ENCODE data around the gene CPNE6. TPM values are rescaled to one million over a fixed set of nuclear protein-coding genes. Genes with fewer than 3 reads are reported as not detected.
A peak's percentile ranks its signal among the peaks of the same experiment; 100 is the strongest.

Gene CPNE6
- total and polyA plus RNA-seq, 4 experiments from 2014 or later: 0.04 TPM; not detected in 3

- intact Hi-C loops (cut with micrococcal nuclease): loop anchor here (1.0 kb wide), 5 partner anchors 18 to 94 kb away; partner anchors contain the start of gene IRF9
- Mint-ChIP-seq H3K27ac (peak overlapping the region; percentile 82 to 96 (median 95)), H3K27me3 (no peaks in the 10 kb centered on the region), H3K4me3 (peak overlapping the region in 4 of 8 donors; percentile 30 to 64 (median 44)), H3K4me1 (peaks cover 6 to 15% (median 12%) of the 10 kb centered on the region in 4 donors), H3K9me3 (no peaks in the 10 kb centered on the region), H3K36me3 (peaks cover 11 to 16% of the 10 kb centered on the region in 2 donors)
- Histone ChIP-seq H3K9me3 (ENCODE audit: control insufficient read depth in 1 of 2, low read length in 2 of 2) (no peaks in the 10 kb centered on the region), H3K27me3 (ENCODE audit: insufficient read depth, low read length) (no peaks in the 10 kb centered on the region), H3K36me3 (ENCODE audit: insufficient read depth, low read length) (peaks cover 3% of the 10 kb centered on the region), H3K27ac (ENCODE audit: low read depth, low read length) (peak overlapping the region; percentile 45), H3K4me3 (ENCODE audit: low read length in 2 of 2) (no peak overlapping the region), H3K4me1 (ENCODE audit: insufficient read depth, low read length) (peaks cover 18% of the 10 kb centered on the region)
- CTCF ChIA-PET (ENCODE audit: partially characterized antibody): interaction anchor here (0.9 to 11.5 kb wide), 41 partner anchors 8 to 225 kb away, joined by 3 to 412 read pairs (median 6); partner anchors contain the start of genes CARMIL3, CIDEB, DHRS4L2 and EMC9
- DNase-seq: no peak
- POLR2A ChIA-PET (ENCODE audit: partially characterized antibody): interaction anchor here (0.6 to 8.4 kb wide), 18 partner anchors 15 to 163 kb away, joined by 3 to 137 read pairs (median 8); partner anchors contain the start of genes CARMIL3, CHMP4A, EMC9 and IPO4
These were observed 37.0 kb downstream of the CPNE6 start for GRCh38 chr14:24108336-24108874.

- Mint-ChIP-seq H3K36me3 (peaks cover 2 to 10% of the 10 kb centered on the region in 2 donors), H3K27ac (no peak overlapping the region), H3K4me3 (no peak overlapping the region), H3K9me3 (peaks cover 0 to 2% (median 0%) of the 10 kb centered on the region in 8 donors), H3K27me3 (no peaks in the 10 kb centered on the region), H3K4me1 (peaks cover 7 to 31% (median 13%) of the 10 kb centered on the region in 4 donors)
- intact Hi-C loops (cut with micrococcal nuclease): loop anchor here (10.0 kb wide), 1 partner anchor 645 kb away; the partner anchor contains the start of gene NGDN
- DNase-seq: no peak
- Histone ChIP-seq H3K27ac (ENCODE audit: low read depth, low read length) (no peak overlapping the region), H3K4me3 (ENCODE audit: low read length in 2 of 2) (no peak overlapping the region), H3K36me3 (ENCODE audit: insufficient read depth, low read length) (no peaks in the 10 kb centered on the region), H3K4me1 (ENCODE audit: insufficient read depth, low read length) (peaks cover 21% of the 10 kb centered on the region), H3K9me3 (ENCODE audit: control insufficient read depth in 1 of 2, low read length in 2 of 2) (no peaks in the 10 kb centered on the region), H3K27me3 (ENCODE audit: insufficient read depth, low read length) (no peaks in the 10 kb centered on the region)
- ChIA-PET POLR2A (ENCODE audit: partially characterized antibody) (interaction anchor here (1.0 to 8.4 kb wide), 12 partner anchors 17 to 126 kb away, joined by 3 to 137 read pairs (median 6); partner anchors contain the start of genes CARMIL3, EMC9, IRF9 and PCK2), CTCF (ENCODE audit: partially characterized antibody) (interaction anchor here (0.6 to 11.5 kb wide), 21 partner anchors 8 to 327 kb away, joined by 3 to 412 read pairs (median 8); partner anchors contain the start of genes CARMIL3, DHRS4L2, EMC9 and IRF9)
These were observed 38.7 kb downstream of the CPNE6 start for GRCh38 chr14:24110060-24110459.

- peaks cover 0 to 15% of the 10 kb centered on the region in 2 donors for H3K36me3 Mint-ChIP-seq
- H3K4me1 Mint-ChIP-seq: peaks cover 11 to 36% (median 17%) of the 10 kb centered on the region in 4 donors
- H3K27me3 ChIP-seq (ENCODE audit: insufficient read depth, low read length): no peaks in the 10 kb centered on the region
- no peak for DNase-seq
- no peak overlapping the region for H3K27ac ChIP-seq (ENCODE audit: low read depth, low read length)
- no peak overlapping the region for H3K4me3 ChIP-seq (ENCODE audit: low read length in 2 of 2)
- no peaks in the 10 kb centered on the region for H3K9me3 ChIP-seq (ENCODE audit: control insufficient read depth in 1 of 2, low read length in 2 of 2)
- no peak overlapping the region for H3K4me3 Mint-ChIP-seq
- ChIA-PET CTCF (ENCODE audit: partially characterized antibody) (interaction anchor here (0.6 to 11.5 kb wide), 14 partner anchors 15 to 327 kb away, joined by 3 to 412 read pairs (median 12); partner anchors contain the start of genes CARMIL3, EMC9, IRF9 and PCK2), POLR2A (ENCODE audit: partially characterized antibody) (interaction anchor here (1.0 to 8.4 kb wide), 12 partner anchors 17 to 125 kb away, joined by 3 to 137 read pairs (median 6); partner anchors contain the start of genes CARMIL3, EMC9, IRF9 and PCK2)
- H3K27ac Mint-ChIP-seq: peak overlapping the region in 2 of 7 donors; percentile 16 to 70
- H3K27me3 Mint-ChIP-seq: no peaks in the 10 kb centered on the region
- H3K36me3 ChIP-seq (ENCODE audit: insufficient read depth, low read length): no peaks in the 10 kb centered on the region
- H3K9me3 Mint-ChIP-seq: peaks cover 0 to 2% (median 0%) of the 10 kb centered on the region in 8 donors
- intact Hi-C loops (cut with micrococcal nuclease): loop anchor here (10.0 kb wide), 1 partner anchor 646 kb away; the partner anchor contains the start of gene NGDN
- H3K4me1 ChIP-seq (ENCODE audit: insufficient read depth, low read length): peaks cover 22% of the 10 kb centered on the region
These were observed 39.2 kb downstream of the CPNE6 start for GRCh38 chr14:24110523-24110922.

GRCh38 chr14:24113379-24113800, 42.0 kb downstream of the CPNE6 start:
- Histone ChIP-seq H3K9me3 (ENCODE audit: control insufficient read depth in 1 of 2, low read length in 2 of 2) (no peaks in the 10 kb centered on the region), H3K4me1 (ENCODE audit: insufficient read depth, low read length) (peaks cover 41% of the 10 kb centered on the region), H3K27me3 (ENCODE audit: insufficient read depth, low read length) (no peaks in the 10 kb centered on the region), H3K4me3 (ENCODE audit: low read length in 2 of 2) (peak overlapping the region; percentile 97), H3K36me3 (ENCODE audit: insufficient read depth, low read length) (peaks cover 13% of the 10 kb centered on the region), H3K27ac (ENCODE audit: low read depth, low read length) (peak overlapping the region; percentile 98)
- DNase-seq: no peak
- peaks cover 22 to 45% (median 33%) of the 10 kb centered on the region in 4 donors for H3K4me1 Mint-ChIP-seq
- POLR2A ChIA-PET (ENCODE audit: partially characterized antibody): interaction anchor here (0.8 to 9.6 kb wide), 30 partner anchors 8 to 827 kb away, joined by 3 to 347 read pairs (median 12); partner anchors contain the start of genes CARMIL3, CBLN3, CHMP4A and CIDEB
- CTCF ChIA-PET (ENCODE audit: partially characterized antibody): interaction anchor here (0.7 to 5.4 kb wide), 13 partner anchors 10 to 318 kb away, joined by 3 to 43 read pairs (median 6); partner anchors contain the start of genes IRF9, MDP1, PCK2 and PSME1
- no peaks in the 10 kb centered on the region for H3K27me3 Mint-ChIP-seq
- peak overlapping the region; percentile 98 to 100 (median 99) for H3K27ac Mint-ChIP-seq
- H3K4me3 Mint-ChIP-seq: peak overlapping the region; percentile 95 to 99 (median 98)
- intact Hi-C loops (cut with micrococcal nuclease): loop anchor here (10.0 kb wide), 1 partner anchor 649 kb away; the partner anchor contains the start of gene NGDN
- H3K9me3 Mint-ChIP-seq: peaks cover 0 to 2% (median 0%) of the 10 kb centered on the region in 8 donors
- H3K36me3 Mint-ChIP-seq: peaks cover 15 to 36% of the 10 kb centered on the region in 2 donors

- POLR2A ChIA-PET (ENCODE audit: partially characterized antibody): interaction anchor here (0.8 to 9.6 kb wide), 44 partner anchors 9 to 828 kb away, joined by 3 to 347 read pairs (median 5); partner anchors contain the start of genes CARMIL3, CBLN3, CHMP4A and CIDEB
- Mint-ChIP-seq H3K27me3 (no peaks in the 10 kb centered on the region), H3K4me3 (peak overlapping the region; percentile 95 to 99 (median 98)), H3K27ac (peak overlapping the region; percentile 98 to 100 (median 99)), H3K9me3 (peaks cover 0 to 2% (median 0%) of the 10 kb centered on the region in 8 donors), H3K36me3 (peaks cover 21 to 42% of the 10 kb centered on the region in 2 donors), H3K4me1 (peaks cover 19 to 45% (median 29%) of the 10 kb centered on the region in 4 donors)
- intact Hi-C loops (cut with micrococcal nuclease): loop anchor here (1.0 to 10.0 kb wide), 12 partner anchors 20 to 649 kb away; partner anchors contain the start of genes CHMP4A, DHRS1, EMC9 and GMPR2
- H3K27ac ChIP-seq (ENCODE audit: low read depth, low read length): peak overlapping the region; percentile 98
- H3K27me3 ChIP-seq (ENCODE audit: insufficient read depth, low read length): no peaks in the 10 kb centered on the region
- CTCF ChIA-PET (ENCODE audit: partially characterized antibody): interaction anchor here (0.7 to 5.4 kb wide), 19 partner anchors 10 to 318 kb away, joined by 3 to 43 read pairs (median 6); partner anchors contain the start of genes EMC9, IRF9, MDP1 and PCK2
- DNase-seq: peak in 4 of 5 donors; percentile 86 to 91 (median 88)
- H3K36me3 ChIP-seq (ENCODE audit: insufficient read depth, low read length): peaks cover 19% of the 10 kb centered on the region
- H3K4me3 ChIP-seq (ENCODE audit: low read length in 2 of 2): peak overlapping the region; percentile 97
- no peaks in the 10 kb centered on the region for H3K9me3 ChIP-seq (ENCODE audit: control insufficient read depth in 1 of 2, low read length in 2 of 2)
- peaks cover 35% of the 10 kb centered on the region for H3K4me1 ChIP-seq (ENCODE audit: insufficient read depth, low read length)
These were observed 42.6 kb downstream of the CPNE6 start for GRCh38 chr14:24113801-24114531.
